ENCODE data around the gene SSMEM1.

SSMEM1 gene

DNA sequence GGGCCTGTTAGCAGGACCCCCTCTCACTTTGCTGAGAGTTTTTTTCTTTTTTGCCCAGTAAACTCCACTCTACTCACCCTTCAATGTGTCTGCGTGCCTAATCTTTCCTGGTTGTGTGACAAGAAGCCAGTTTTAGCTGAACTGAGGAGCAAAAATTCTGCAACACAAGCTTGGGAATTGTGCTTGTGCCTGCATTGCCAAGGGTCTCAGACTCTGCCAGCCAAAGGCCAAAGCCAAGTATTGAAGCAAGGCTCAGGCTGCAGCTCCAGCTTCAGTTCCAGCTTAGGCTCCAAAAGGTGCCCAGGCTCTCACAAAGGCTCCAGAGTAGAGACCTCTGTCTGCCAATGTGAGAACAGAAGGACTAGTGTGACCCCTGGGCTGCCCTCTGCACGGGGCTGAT is 54.8 kb downstream of the SSMEM1 start:
- TF ChIP-seq ZFX (IDR thresholded peaks at IDR 0.05) = no peak
- TF ChIP-seq, protein P1, sequence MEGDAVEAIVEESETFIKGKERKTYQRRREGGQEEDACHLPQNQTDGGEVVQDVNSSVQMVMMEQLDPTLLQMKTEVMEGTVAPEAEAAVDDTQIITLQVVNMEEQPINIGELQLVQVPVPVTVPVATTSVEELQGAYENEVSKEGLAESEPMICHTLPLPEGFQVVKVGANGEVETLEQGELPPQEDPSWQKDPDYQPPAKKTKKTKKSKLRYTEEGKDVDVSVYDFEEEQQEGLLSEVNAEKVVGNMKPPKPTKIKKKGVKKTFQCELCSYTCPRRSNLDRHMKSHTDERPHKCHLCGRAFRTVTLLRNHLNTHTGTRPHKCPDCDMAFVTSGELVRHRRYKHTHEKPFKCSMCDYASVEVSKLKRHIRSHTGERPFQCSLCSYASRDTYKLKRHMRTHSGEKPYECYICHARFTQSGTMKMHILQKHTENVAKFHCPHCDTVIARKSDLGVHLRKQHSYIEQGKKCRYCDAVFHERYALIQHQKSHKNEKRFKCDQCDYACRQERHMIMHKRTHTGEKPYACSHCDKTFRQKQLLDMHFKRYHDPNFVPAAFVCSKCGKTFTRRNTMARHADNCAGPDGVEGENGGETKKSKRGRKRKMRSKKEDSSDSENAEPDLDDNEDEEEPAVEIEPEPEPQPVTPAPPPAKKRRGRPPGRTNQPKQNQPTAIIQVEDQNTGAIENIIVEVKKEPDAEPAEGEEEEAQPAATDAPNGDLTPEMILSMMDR (conservative IDR thresholded peaks at IDR 0.05) = no peak
- H3K27ac ChIP-seq = no peak overlapping the region

DNA sequence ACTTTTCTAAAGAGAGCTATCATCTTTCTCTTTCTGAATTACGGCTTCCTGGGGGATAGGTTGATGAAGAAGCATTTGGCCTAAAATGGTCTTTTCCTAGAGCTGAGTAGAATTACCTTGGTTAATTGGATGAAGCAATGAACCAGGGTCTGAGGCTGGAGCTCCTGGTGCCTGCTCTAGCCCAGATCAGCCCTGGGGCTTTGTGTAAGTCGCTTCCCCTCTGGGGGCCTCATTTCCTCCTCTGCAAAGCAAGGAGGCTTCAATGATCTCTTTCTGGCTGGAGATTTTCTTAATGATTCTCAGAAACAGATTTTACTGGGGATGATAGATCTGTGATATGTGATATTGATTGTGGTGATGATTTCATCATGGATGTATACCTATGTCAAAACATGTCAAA is 55.5 kb downstream of the SSMEM1 start:
- no peak for TF ChIP-seq ZFX (IDR thresholded peaks at IDR 0.05)
- TF ChIP-seq, protein P1 (conservative IDR thresholded peaks at IDR 0.05) = no peak

More for the DNA sequence above, 55.5 kb downstream of the SSMEM1 start:
- no peak overlapping the region for H3K27ac ChIP-seq

All from C4-2B (cell line).